GM04504 (cell line): ENCODE measurements around the gene ZNF135.

Experiments
- DNase-seq: peaks from one replicate; pipeline ENCODE4 v3.0.0-alpha.2; 2012; ENCODE audit warnings: low read depth

The ZNF135 gene

DNA sequence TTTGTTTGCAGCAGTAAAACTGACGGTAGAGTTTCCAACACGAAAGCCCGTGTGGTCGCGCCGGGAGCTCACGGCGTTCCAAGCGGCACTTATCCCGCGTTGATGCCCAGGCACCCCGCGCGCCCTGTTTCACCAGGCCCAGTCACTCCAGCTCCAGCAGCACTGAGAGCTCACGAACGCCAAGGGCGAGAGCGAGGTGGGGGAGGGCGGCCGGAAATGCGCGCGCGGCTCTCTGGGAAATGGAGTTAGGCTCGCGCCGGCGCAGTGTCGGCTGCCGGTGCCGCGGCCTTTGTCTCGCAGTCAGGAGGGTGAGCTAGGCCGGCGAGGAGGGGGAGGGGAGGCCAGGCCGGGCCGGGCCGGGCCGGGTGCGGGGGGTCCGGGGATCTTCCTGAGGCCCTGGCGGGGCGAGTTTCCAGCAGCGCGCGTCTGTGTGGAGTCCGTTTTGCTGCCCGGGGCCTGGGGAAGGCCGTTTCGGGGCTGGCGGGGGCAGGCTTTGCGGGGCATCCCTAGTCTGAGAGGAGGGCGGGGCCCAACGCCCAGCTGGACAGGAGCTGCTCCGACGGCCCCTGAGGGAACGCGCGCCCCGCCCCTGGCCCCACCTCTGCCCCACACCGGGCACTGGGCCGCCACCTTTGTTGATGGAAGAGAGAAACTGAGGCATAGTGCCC lies at the start of gene ZNF135:
TSS of gene ZNF135 (plus strand) at position 280 of the 668 bp plus-strand sequence. CDS start 721 bp downstream, outside the sequence.
- peak; percentile 56 for DNase-seq

DNA sequence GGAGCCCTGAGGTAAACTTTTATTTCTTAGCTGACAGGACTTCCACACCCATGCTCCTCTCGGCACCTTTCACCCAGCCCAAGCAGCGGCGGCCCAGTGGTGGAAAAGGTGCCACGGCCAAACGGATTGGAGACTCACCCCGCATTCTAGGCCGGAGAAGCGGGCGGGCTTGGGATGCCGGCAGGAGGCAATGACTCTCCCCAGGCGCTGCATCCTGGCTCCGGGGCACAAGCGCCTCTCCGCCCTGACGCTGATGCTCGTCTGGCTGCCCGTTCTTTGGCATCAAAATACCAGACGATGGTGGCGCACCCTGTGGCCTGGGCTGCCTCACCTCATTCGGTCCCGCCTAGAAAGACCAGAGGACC lies 49.8 kb upstream of the ZNF135 start:
- DNase-seq: no peak

- DNase-seq: peak; percentile 49
Observed at GRCh38 chr19:58009666-58010301, 49.3 kb upstream of the ZNF135 start.

GRCh38 chr19:58010507-58010906 lies 48.6 kb upstream of the ZNF135 start:
- DNase-seq: no peak

GRCh38 chr19:58014141-58014540 lies 44.9 kb upstream of the ZNF135 start:
- DNase-seq: no peak

DNA sequence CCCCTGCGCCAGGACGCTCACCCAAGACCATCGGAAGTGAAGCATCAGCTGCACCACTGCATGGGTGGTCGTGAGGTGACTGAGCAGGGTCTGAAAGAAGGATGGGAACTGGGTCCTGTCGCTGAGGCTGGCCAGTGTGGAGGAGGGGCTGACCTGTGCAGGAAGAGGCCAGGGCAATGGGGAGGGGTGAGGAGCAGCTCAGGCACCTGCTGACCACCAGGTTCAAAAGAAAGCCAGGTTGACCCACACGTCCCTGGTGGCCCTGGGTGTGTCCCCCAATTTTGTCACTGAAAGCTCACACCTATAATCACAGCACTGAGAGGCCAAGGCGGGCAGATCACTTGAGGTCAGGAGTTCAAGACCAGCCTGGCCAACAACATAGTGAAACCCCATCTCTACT lies 39.0 kb upstream of the ZNF135 start:
- no peak for DNase-seq

GRCh38 chr19:58021541-58022282 lies 37.4 kb upstream of the ZNF135 start:
- no peak for DNase-seq

DNA sequence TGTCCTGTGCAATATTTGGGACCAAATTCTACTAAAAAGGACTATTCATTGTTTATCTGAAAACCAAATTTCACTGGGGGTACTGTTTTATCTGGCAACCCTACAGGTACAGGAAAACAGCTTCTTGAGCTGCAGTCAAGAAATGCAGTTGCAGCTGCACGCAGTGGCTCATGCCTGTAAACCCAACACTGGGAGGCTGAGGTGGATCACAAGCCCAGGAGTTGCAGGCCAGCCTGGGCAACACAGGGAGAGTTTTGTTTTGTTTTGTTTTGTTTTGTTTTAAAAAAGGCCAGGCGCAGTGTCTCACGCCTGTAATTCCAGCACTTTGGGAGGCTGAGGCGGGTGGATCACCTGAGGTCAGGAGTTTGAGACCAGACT lies 36.8 kb upstream of the ZNF135 start:
- DNase-seq: no peak

- DNase-seq: no peak
Observed at GRCh38 chr19:58024661-58025060, 34.4 kb upstream of the ZNF135 start.

DNA sequence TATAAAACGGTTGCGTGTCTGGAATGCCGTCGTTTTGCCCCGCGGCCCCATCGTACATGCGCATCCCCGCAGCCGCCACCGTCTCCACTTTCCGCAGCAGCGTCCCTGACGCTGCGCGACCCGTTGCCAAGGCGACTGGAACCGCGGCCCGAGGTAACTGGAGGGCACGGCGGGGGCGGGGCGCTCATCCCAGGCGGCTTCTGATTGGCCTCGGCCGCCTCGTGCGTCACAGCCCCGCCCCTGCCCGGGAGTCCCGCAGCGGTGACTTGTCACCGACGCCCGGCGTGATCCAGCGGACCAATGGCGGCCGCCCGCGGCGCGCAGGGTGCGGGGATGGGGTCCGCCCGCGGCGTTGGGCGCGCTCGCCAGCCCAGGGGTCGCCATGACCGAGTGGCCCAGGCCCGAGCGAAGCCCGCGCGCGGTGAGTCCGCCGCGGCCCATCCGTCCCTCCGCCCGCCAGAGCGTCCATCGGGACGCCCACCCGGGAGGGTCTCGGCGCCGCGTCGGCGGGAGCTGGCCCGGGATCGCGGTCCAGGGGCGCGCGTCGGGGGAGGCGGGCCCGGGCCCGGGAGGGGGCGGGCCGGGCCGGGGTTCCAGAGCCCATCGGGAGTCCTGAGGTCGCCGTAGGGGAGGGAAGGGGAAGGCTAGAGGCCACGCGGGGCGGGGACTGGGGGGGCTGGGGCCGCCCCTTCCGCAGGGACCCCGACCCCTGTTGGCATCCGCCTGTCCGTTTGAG lies 25.2 kb upstream of the ZNF135 start, which contains the start of gene ZSCAN1:
TSS of gene ZSCAN1 (plus strand) at position 285 of the 736 bp plus-strand sequence. CDS start 3,812 bp downstream, outside the sequence.
- DNase-seq: peak; percentile 29

- DNase-seq: no peak
Observed at GRCh38 chr19:58034477-58034793, 24.6 kb upstream of the ZNF135 start.

DNA sequence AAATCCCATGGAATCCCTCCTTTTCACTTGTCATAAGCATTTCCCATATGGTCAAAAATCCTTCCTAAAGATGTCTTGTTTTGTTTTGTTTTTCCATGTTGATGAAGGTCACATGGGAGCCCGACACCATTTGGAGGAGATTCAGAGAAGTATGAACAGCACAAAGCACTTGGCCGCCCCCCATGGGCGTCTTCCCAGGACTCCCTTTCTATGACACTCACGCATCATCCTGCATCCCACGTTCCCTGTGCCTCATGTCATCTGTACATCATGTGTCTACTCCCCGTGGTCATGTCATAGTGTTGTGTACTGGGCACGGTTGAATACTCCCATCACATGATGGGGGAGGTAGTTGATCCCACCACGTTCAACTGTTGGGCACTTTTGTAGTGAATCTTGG lies 23.2 kb upstream of the ZNF135 start:
- DNase-seq: no peak

GRCh38 chr19:58037927-58038687 lies 21.0 kb upstream of the ZNF135 start:
- DNase-seq: no peak

DNA sequence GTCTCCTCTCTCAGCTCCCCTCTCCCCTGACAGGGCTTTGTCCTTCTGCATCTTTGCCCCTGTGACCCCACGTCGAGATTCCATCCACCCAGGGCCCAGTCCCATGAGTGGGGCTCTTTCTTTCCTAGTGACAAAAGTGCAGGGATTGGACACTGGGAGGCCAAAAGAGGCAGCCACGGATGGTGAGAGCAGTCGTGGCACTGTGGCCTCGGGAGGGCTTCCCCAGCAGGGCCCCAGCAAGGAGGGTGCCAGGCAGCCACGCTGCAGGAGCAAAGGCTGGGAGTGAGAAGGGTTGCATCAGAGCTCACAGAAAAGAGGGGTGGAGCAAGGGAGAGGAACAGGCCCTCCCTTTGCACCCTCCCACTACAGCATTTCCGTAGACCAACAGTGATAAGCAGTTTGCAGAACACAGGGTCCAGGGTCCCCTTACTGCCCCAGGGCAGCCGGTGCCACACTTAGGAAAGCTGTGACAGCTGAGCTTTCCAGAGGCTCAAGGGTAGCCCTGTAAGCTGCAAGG lies 20.3 kb upstream of the ZNF135 start:
- DNase-seq: no peak

GRCh38 chr19:58040751-58041525 lies 18.1 kb upstream of the ZNF135 start:
- no peak for DNase-seq

DNA sequence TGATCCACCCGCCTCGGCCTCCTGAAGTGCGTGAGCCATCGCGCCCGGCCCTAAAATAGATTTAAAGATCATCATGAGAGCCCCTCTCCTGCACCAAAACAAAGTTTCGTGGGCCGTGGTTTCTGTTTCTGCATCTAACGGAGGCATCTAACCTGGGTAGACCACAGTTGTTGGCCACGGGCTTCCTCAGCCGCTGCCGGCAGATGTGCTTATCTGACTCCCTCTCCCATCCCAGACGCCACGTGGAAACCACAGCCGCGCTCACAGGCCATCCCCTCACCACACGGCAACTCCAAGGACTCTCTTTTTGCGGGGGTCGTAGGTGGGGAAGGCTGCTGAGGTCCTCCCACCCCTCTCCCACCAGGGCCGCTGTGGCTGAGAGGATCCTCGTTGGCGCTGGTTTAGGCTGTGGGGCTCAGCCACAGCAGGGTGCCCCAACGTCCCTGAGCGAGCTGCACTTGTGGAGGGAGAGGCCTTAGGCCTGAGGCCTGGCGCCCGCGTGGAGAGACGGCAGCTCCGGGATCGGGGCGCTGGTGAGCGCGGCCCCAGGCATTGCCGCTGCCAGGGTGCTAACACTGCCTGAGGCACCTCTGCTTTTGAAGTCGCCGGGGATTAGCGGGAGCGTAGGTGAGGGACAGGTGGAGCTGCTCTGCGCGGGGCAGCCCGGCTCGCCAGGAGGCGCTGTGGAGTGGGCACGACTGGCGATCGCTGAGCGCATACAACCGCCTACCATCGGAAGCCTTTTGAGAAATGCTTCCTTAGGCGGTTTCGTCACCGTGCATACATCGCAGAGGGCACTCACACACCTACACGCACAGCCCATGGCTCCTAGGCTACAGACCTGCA lies 16.4 kb upstream of the ZNF135 start:
- no peak for DNase-seq

DNA sequence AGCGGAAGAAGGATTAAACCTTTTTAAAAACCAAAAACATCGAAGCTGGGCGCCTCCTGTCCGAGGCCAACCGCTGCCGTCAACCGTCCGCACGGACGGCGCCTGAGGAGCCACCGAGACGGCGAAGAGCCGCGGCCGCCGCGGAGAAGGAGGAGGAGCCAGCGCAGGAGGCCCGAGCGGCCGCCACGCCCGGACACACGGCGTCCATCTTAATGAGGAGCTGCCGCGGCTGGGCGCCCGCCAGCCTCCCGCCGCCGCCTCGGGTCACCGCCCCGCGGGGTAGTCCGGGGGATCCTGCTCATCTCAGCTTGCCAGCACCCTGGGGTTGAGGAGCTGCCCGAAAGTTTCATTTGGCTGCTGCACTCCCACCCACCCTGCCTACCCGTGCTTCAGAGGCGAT lies 14.7 kb upstream of the ZNF135 start:
- DNase-seq: no peak

- DNase-seq: no peak
Observed at GRCh38 chr19:58044886-58045285, 14.2 kb upstream of the ZNF135 start.

DNA sequence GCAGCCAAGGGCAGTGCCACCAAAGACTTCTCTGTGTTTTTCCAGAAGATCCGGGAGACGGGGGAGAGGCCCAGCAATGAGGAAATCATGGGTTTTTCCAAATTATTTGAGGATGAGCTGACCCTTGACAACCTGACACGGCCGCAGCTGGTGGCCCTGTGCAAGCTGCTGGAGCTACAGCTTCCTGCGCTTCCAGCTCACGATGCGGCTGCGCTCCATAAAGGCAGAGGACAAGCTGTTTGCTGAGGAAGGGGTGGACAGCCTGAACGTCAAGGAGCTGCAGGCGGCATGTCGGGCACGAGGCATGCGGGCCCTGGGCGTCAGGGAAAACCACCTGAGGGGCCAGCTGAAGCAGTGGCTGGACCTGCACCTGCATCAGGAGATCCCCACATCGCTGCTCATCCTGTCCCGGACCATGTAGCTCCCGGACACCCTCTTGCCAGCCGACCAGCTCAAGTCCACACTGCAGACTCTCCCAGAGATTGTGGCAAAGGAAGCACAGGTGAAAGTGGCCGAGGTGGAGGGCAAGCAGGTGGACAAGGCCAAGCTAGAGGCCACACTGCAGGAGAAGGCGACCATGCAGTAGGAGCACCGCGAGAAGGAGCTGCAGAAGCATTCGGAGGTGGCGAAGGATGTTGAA lies 13.6 kb upstream of the ZNF135 start:
- no peak for DNase-seq
